M059J (cell line): ENCODE data around the gene TNS3. TPM values are rescaled to one million over a fixed set of nuclear protein-coding genes. Genes with fewer than 3 reads are reported as not detected.
A peak's percentile ranks its signal among the peaks of the same experiment; 100 is the strongest.

Experiments
- DNase-seq: peaks from one replicate; pipeline ENCODE4 v3.0.0-alpha.2; 2012; ENCODE audit warnings: low read depth
- total RNA-seq: library from RNA; depleted of rRNA; stranded (reverse); fragments of >200 nt; shearing (Covaris generic); gene quantifications from 2 replicates; pipeline ENCODE4 v1.2.3, GENCODE V29; 2014

TNS3 gene
- total RNA-seq, 1 experiment from 2014 or later = 115 TPM

- no peak for DNase-seq
Observed at GRCh38 chr7:47307311-47307710, 274.6 kb downstream of the TNS3 start.

DNA sequence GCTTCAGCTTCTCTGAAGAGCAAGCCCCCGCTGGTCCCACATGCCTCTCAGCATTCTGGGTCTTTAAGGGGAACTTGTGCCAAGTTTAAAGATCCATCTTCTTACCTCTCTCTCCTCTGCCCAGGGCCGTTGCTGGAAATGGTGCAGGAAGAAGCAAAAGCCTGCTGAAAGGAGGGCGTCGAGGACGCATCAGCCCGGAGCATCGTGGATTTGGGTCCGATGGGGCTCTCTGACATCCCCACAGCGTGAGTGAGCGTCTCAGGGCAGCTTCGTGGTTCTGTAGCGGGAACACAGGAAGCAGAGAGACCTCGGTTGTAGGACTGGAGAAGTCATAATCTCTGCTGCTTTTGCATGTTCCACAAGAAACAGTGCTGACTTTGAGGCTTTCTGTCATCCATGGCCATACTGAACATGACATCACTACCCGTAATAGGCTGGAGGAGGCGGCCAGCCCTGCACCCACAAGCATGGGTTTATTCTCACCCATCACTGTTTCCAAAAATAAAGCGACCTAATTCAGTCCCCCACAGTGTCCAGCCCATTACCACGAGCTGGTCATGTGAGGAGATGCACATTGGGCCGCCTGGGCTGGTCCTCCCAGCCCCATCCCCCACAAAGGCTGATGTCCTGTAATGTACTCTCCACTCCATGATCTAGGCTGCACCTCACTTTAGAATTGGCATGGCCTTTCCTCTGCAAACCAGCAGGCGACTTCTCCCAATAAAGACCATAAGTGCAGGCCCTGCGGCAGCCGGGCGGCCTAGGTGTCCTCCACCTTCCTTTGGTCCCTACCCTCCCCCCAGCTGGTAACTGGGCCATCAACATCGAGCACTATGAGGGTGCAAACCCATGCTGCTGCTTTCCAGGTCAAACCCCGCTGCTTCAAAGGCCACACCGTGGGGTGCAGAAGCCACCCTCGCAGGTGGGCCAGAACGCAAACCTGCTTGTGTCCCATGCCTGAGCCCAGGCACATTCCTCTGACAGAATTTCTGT lies 276.9 kb downstream of the TNS3 start:
- DNase-seq = no peak

- no peak for DNase-seq
Observed at GRCh38 chr7:47303695-47304453, 278.0 kb downstream of the TNS3 start.

GRCh38 chr7:47303014-47303694 lies 278.8 kb downstream of the TNS3 start:
- no peak for DNase-seq

GRCh38 chr7:47302560-47302959 lies 279.4 kb downstream of the TNS3 start:
- DNase-seq = no peak

GRCh38 chr7:47301657-47302295 lies 280.1 kb downstream of the TNS3 start:
- DNase-seq = no peak

DNA sequence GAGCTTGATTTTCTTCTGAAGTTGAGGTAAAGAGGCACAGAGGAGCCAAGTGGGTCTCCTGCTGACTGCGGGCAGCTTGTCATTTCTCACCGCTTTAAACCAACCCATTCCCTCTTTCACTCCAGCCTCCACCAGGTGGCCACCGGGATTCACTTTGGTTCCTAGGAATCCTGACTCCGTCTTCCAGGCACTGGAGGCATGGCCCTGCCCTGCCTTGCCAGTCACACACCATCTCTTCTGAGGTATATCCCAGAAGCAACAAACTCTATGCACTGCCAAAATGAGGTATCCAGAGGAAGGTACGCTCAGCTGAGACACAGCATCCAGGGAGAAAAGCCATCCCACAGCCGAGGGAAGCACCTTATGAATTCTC lies 280.8 kb downstream of the TNS3 start:
- no peak for DNase-seq

DNA sequence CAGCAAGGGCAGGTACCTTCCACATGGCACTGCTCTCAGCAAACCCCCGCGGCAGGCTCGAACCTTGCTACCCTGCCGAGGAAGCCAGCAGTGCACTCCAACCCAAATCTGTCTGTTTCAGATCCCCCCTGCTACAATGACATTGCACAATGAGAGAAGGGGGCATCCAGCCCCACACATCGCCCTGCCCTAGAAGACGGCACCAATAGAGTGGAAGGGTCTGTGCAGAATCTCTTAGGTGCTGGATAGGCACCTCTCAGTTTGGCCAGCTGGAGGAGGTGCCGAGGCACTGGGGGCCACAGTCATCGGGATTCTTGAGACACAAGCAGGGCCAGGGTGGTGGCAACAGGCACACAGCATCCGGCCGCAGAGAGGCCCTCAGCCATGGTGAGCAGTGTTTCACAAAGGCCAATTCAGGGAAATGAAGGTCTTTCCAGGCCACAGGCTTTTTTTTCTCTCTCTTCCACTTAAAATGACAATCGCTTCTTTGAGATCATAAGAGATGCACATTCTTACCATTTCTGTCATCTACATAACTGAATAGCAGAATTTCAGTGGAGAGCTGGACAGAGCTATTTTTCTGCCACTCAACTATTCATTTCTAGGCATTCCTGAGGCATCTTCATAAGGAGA lies 281.3 kb downstream of the TNS3 start:
- DNase-seq = no peak

- DNase-seq = no peak
Observed at GRCh38 chr7:47299496-47299895, 282.4 kb downstream of the TNS3 start.

DNA sequence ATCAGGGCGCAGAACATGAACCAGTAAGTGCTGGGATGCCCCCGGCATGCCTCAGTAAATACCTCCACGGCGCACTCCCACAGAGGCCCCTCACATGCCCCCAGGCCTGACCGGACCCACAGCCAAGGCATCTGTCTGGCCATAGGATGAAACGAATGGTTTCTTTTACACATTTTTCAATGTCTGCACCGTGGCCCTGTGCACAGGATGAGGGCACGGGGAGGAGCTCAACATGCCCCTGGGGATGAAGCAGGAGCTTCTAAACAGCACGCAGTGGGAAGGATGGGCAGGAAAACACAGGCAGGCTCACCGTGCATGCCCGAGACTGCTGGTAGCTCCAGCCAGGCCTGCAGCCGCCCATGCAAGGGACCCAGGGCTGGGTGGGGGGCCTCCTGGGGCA lies 283.3 kb downstream of the TNS3 start:
- no peak for DNase-seq

DNA sequence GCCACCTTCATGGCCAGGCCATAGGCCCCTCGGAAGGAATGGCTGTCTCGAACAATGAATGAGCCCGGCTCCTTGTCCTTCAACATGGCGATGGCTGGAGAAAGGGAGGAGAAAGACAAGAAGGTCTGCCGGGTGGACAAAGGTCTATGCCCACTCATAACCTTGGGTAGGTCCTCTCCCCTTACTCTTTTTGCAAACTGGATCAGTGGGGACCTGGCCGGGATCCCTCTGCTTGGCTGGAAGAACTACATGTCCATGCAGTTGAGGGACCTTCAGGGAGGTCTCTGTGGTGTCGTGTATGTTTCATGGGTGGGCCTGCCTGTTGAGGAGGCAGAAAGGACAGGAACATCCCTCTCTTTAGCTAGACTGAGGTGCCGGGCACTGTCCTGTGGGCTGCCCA lies 284.8 kb downstream of the TNS3 start:
- no peak for DNase-seq

- DNase-seq = no peak
Observed at GRCh38 chr7:47295606-47296005, 286.3 kb downstream of the TNS3 start.

- DNase-seq = no peak
Observed at GRCh38 chr7:47294556-47295222, 287.2 kb downstream of the TNS3 start.

DNA sequence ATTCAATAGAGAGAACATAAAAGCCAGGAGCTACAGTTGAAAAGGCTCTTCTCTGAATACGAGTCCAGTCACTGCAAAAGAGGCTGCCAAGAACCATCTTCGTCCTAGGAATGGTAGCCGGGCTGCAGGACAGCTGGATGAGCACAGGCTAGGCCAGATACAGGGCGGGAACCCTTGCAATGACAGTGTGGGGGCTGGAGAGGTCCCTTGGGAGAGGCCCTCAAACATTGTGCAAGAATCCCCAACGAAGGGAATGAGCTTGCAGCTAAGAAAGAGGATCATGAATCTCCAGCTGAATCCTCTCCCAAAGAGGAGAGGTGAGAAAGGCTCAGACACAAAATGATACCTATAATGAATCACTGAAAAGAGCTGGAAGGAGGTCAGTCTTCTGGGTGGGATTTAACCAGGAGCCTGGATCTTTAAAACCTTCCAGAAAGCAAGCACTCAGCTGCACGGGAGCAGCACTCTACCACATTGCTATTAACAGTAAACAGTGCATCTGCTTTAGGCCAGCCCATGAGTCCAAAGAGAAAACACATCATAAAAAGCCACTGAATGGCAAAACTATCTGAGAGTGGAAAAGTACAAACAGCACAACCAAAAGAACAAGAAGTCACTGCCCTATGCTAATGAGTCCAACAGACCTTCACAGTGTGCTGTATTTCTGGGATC lies 287.9 kb downstream of the TNS3 start:
- peak; percentile 33 for DNase-seq

- no peak for DNase-seq
Observed at GRCh38 chr7:47292832-47293309, 289.0 kb downstream of the TNS3 start.

DNA sequence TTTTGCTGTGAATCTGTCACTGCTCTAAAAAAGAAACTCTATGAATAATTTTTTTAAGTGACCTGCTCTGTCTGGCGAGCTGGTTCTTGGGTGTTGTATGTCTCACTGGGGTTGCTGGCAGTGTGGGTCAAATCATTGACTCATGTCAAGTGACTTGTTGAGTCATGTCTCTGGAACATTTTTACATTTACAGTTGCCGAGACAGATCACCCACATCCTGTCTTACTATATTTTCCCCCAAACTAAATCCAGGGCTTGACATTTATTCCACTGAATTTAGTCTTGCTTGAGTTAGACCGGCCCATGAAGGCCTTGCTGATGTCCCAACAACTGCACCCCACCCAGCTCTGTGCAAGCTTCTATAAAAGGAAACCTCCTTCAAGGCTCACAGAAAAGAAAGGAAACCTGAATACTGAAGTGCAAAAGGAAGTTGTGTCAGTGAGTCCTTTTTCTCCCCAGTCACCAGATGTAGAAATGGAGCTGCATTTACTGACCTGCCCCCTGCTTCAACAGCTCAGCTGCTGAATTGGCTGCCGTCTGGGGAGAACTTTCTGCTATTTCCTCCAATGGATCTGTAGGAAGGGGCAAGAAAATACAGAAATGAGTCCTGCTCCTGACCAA lies 290.3 kb downstream of the TNS3 start:
- peak; percentile 98 for DNase-seq

DNA sequence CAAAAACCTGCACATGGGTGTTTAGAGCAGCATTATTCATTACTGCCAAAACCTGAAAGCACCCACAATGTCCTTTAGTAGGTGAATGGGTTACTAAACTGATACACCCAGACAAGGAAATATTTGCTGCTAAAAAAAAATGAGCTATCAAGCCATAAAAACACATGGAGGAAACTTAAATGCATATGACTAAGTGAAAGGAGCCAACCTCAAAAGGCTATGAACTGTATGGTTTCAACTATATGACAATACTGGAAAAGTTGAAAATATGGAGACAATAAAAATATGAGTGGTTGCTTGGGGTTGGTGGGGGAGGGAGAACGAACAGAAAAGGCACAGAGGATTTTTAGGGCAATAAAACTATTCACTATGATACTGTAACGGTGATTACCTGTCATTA lies 291.0 kb downstream of the TNS3 start:
- DNase-seq = no peak

- DNase-seq = no peak
Observed at GRCh38 chr7:47290466-47290865, 291.4 kb downstream of the TNS3 start.

DNA sequence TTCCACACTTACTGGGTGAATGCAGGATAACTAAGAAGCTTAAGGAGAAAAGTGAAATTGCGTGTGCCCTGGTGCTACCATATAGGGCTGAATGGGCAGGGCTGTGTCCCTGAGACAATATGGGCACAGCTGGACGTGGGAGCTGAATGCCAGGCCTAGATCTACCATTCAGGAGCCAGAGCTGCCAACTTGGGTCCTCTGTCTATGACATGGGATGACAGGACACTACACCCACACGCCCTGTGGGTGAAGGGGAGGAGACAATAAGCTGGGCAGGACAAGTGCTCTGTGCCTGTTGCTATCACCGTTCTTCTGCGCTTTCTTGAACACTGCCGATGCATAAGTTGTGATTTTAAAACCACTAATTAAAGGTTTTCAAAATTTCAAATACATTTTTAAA lies 293.9 kb downstream of the TNS3 start:
- DNase-seq = no peak
